Muscle of leg (tissue), 11 donors: Measurements from ENCODE around the gene SAP30BP. TPM values are rescaled to one million over a fixed set of nuclear protein-coding genes. Genes with fewer than 3 reads are reported as not detected.

ENCODE experiments used
- DNase-seq: peaks from one replicate; pipeline ENCODE4 v3.0.0; 2013
- H3K27ac ChIP-seq: one replicate; pipeline ENCODE4 v1.5.1; 2013; ENCODE audit warnings: mild to moderate bottlenecking, low read length, control low read depth
- H3K27me3 ChIP-seq: one replicate; pipeline ENCODE4 v1.6.1; 2013; ENCODE audit warnings: low read length; ENCODE audit not compliant: control insufficient read depth, insufficient read depth
- H3K36me3 ChIP-seq: one replicate; pipeline ENCODE4 v1.6.1; 2013; ENCODE audit warnings: low read length; ENCODE audit not compliant: control insufficient read depth, insufficient read depth
- H3K4me1 ChIP-seq: one replicate; pipeline ENCODE4 v1.6.1; 2013; ENCODE audit warnings: low read length; ENCODE audit not compliant: control insufficient read depth, insufficient read depth
- H3K4me3 ChIP-seq: one replicate; pipeline ENCODE4 v1.5.1; 2013; ENCODE audit warnings: low read length, control low read depth
- H3K9me3 ChIP-seq: replicated peaks from 2 replicates; pipeline ENCODE4 v1.6.1; 2013; ENCODE audit warnings: low read depth, low read length; ENCODE audit not compliant: control insufficient read depth
- WGBS: methylation state at CpG from one replicate; pipeline ENCODE4 v1.1.5; 2013; ENCODE audit warnings: missing lambda C conversion rate; ENCODE audit not compliant: insufficient coverage; 5-methylcytosine and 5-hydroxymethylcytosine counted together
- polyA plus RNA-seq, 8 donors: library from polyadenylated mRNA; unstranded; fragments of 120-200 nt; gene quantifications; one replicate each; pipeline versions ENCODE4 v1.2.1 to v1.2.3, GENCODE V29; 2013; ENCODE audit warnings: inconsistent platforms in 1 of 8, low replicate concordance in 1 of 8; ENCODE audit not compliant: insufficient read length in 8 of 8, insufficient read depth in 1 of 8
- total RNA-seq: library from RNA; stranded (reverse); fragments of 120-200 nt; gene quantifications from one replicate; pipeline ENCODE4 v1.2.4, GENCODE V29; 2013

SAP30BP gene
- total and polyA plus RNA-seq, 9 donors = 63.7 to 80.1 (median 77.1) TPM

GRCh38 chr17:75645889-75646637, 21.1 kb upstream of the SAP30BP start:
- H3K27ac ChIP-seq = no peak overlapping the region
- no peak for DNase-seq
- no peak overlapping the region for H3K4me3 ChIP-seq
- no peaks in the 10 kb centered on the region for H3K27me3 ChIP-seq
- WGBS = 70% methylated on average over 15 of the region's 17 CpGs
- peaks cover 53% of the 10 kb centered on the region for H3K36me3 ChIP-seq
- H3K9me3 ChIP-seq = no peaks in the 10 kb centered on the region
- H3K4me1 ChIP-seq = peaks cover 5% of the 10 kb centered on the region

DNA sequence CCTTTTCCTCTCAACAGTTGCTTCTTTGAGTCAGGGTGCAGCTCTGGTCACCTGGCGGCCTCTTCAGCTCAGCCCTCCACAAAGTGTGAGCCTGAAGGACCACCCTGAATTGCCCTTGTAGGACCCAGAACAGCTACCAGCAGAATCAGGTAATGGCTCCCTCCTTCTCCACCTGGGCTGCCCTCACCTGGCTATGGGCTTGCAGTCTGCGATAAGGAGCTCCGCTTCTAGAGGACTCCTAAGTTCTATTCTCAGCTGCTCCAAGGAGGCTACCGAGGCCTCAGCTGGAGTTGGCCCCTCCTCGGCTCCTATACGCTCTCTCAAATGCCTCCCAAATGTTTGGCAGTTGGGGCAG, 20.5 kb upstream of the SAP30BP start:
- H3K4me1 ChIP-seq = peaks cover 4% of the 10 kb centered on the region
- H3K27me3 ChIP-seq = no peaks in the 10 kb centered on the region
- H3K27ac ChIP-seq = no peak overlapping the region
- peaks cover 54% of the 10 kb centered on the region for H3K36me3 ChIP-seq
- H3K4me3 ChIP-seq = no peak overlapping the region
- H3K9me3 ChIP-seq = no peaks in the 10 kb centered on the region
- WGBS = 87% methylated on average over 4 of the region's 6 CpGs
- DNase-seq = no peak

- Histone ChIP-seq H3K4me1 (peaks cover 3% of the 10 kb centered on the region), H3K9me3 (no peaks in the 10 kb centered on the region), H3K36me3 (peaks cover 57% of the 10 kb centered on the region), H3K27me3 (no peaks in the 10 kb centered on the region), H3K27ac (no peak overlapping the region), H3K4me3 (no peak overlapping the region)
- WGBS = 91% methylated on average over 7 of the region's 7 CpGs
- DNase-seq = no peak
Observed at GRCh38 chr17:75647061-75647460, 20.1 kb upstream of the SAP30BP start.

GRCh38 chr17:75647921-75648320, 19.2 kb upstream of the SAP30BP start:
- Histone ChIP-seq H3K27ac (no peak overlapping the region), H3K9me3 (no peaks in the 10 kb centered on the region), H3K4me1 (peaks cover 3% of the 10 kb centered on the region), H3K27me3 (no peaks in the 10 kb centered on the region), H3K4me3 (no peak overlapping the region), H3K36me3 (peaks cover 65% of the 10 kb centered on the region)
- WGBS = 97% methylated on average over 5 of the region's 7 CpGs
- no peak for DNase-seq

DNA sequence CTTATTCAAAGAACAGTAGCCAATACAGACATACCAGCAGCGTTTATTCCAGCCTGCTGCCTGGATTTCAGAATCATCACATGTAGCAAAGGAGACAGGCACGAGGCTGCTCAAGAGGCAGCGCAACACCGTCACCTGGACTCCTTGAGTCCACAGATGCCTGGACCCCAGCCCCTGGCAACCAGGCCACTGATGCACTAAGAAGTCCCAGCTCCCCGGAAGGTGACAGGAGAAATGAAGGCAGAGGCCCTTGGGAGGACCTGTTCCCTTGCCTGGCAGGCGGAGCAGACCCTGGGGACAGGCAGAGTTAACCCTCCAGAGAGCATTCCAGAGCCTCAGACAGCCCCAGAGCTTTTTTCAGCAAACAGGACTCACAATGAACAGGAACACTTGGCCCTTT, 17.5 kb upstream of the SAP30BP start:
- no peaks in the 10 kb centered on the region for H3K27me3 ChIP-seq
- no peak overlapping the region for H3K4me3 ChIP-seq
- 92% methylated on average over 6 of the region's 6 CpGs for WGBS
- no peak overlapping the region for H3K27ac ChIP-seq
- H3K36me3 ChIP-seq = peaks cover 62% of the 10 kb centered on the region
- H3K4me1 ChIP-seq = peaks cover 3% of the 10 kb centered on the region
- DNase-seq = no peak
- no peaks in the 10 kb centered on the region for H3K9me3 ChIP-seq

GRCh38 chr17:75650874-75651273, 16.3 kb upstream of the SAP30BP start:
- Histone ChIP-seq H3K27ac (no peak overlapping the region), H3K4me1 (peaks cover 3% of the 10 kb centered on the region), H3K9me3 (no peaks in the 10 kb centered on the region), H3K36me3 (peaks cover 62% of the 10 kb centered on the region), H3K27me3 (no peaks in the 10 kb centered on the region), H3K4me3 (no peak overlapping the region)
- WGBS = 85% methylated on average over 5 of the region's 7 CpGs
- DNase-seq = no peak

- Histone ChIP-seq H3K4me3 (no peak overlapping the region), H3K27me3 (no peaks in the 10 kb centered on the region), H3K4me1 (no peaks in the 10 kb centered on the region), H3K9me3 (no peaks in the 10 kb centered on the region), H3K27ac (no peak overlapping the region), H3K36me3 (peaks cover 60% of the 10 kb centered on the region)
- WGBS = 93% methylated on average over 2 of the region's 5 CpGs
- DNase-seq = no peak
Observed at GRCh38 chr17:75652341-75652740, 14.8 kb upstream of the SAP30BP start.

GRCh38 chr17:75652934-75653549, 14.1 kb upstream of the SAP30BP start:
- DNase-seq = peak; percentile 50
- no peak overlapping the region for H3K27ac ChIP-seq
- H3K36me3 ChIP-seq = peaks cover 56% of the 10 kb centered on the region
- H3K27me3 ChIP-seq = no peaks in the 10 kb centered on the region
- no peaks in the 10 kb centered on the region for H3K9me3 ChIP-seq
- 40% methylated on average over 1 of the region's 6 CpGs for WGBS
- no peak overlapping the region for H3K4me3 ChIP-seq
- H3K4me1 ChIP-seq = no peaks in the 10 kb centered on the region

GRCh38 chr17:75654176-75654575, 13.0 kb upstream of the SAP30BP start:
- Histone ChIP-seq H3K9me3 (no peaks in the 10 kb centered on the region), H3K4me1 (no peaks in the 10 kb centered on the region), H3K27me3 (no peaks in the 10 kb centered on the region), H3K36me3 (peaks cover 52% of the 10 kb centered on the region), H3K4me3 (no peak overlapping the region), H3K27ac (no peak overlapping the region)
- WGBS = 61% methylated on average over 2 of the region's 2 CpGs
- peak; percentile 39 for DNase-seq

DNA sequence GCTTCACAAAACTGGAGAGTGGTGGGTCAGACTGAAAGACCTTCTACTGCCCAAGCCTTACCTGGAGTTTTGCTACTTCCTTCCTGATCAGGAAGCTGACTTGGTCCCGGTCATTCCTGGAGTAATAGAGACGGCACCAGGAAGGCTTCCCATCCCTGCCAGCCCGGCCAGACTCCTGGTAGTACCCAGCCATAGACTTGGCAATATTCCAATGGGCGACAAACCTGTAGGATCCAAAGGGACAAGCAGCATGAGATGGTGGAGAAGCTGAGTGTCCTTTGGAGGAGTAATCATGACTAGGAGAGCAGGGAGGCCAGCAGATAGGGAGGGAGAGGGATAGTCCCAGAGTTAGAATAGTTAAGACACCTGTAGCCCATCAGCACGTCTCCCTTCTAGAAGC, 8.9 kb upstream of the SAP30BP start:
- 88% methylated on average over 4 of the region's 5 CpGs for WGBS
- H3K4me3 ChIP-seq = no peak overlapping the region
- no peaks in the 10 kb centered on the region for H3K27me3 ChIP-seq
- no peaks in the 10 kb centered on the region for H3K4me1 ChIP-seq
- no peaks in the 10 kb centered on the region for H3K9me3 ChIP-seq
- no peak overlapping the region for H3K27ac ChIP-seq
- H3K36me3 ChIP-seq = peaks cover 48% of the 10 kb centered on the region
- no peak for DNase-seq
